Right renal cortex interstitium (tissue), 3 donors: ENCODE measurements around the gene OR4D1. TPM values are rescaled to one million over a fixed set of nuclear protein-coding genes. Genes with fewer than 3 reads are reported as not detected.

Source experiments
- DNase-seq, 3 donors: peaks; one replicate each; pipeline ENCODE4 v3.0.0-alpha.2; 2013; ENCODE audit warnings: low read depth in 3 of 3, low spot score in 2 of 3
- polyA plus RNA-seq, 3 donors: library from polyadenylated mRNA; unstranded; fragments of 120-200 nt; gene quantifications; one replicate each; pipeline ENCODE4 v1.2.1, GENCODE V29; 2013; ENCODE audit not compliant: insufficient read length in 3 of 3

OR4D1 gene
- polyA plus RNA-seq, 3 donors = not detected

GRCh38 chr17:58153046-58153445 lies 4.9 kb downstream of the OR4D1 start:
- no peak for DNase-seq

- no peak for DNase-seq
Measured at GRCh38 chr17:58153671-58154070, 5.5 kb downstream of the OR4D1 start.

- no peak for DNase-seq
Measured at GRCh38 chr17:58156839-58157803, 8.9 kb downstream of the OR4D1 start.

GRCh38 chr17:58158181-58158580 lies 10.0 kb downstream of the OR4D1 start:
- DNase-seq = no peak

GRCh38 chr17:58161566-58161965 lies 13.4 kb downstream of the OR4D1 start:
- no peak for DNase-seq

GRCh38 chr17:58165981-58166380 lies 17.8 kb downstream of the OR4D1 start:
- no peak for DNase-seq

- no peak for DNase-seq
Measured at GRCh38 chr17:58166682-58167081, 18.5 kb downstream of the OR4D1 start, which contains the start of gene OR4D2. Gene OR4D2, plus strand, starts transcription at chr17:58166982. Its CDS starts 2,674 bp downstream, at chr17:58169656.

GRCh38 chr17:58170622-58171021 lies 22.4 kb downstream of the OR4D1 start:
- no peak for DNase-seq

- DNase-seq = no peak
Measured at GRCh38 chr17:58172369-58173071, 24.3 kb downstream of the OR4D1 start.

GRCh38 chr17:58174871-58175270 lies 26.7 kb downstream of the OR4D1 start:
- DNase-seq = no peak

GRCh38 chr17:58176200-58176599 lies 28.0 kb downstream of the OR4D1 start:
- DNase-seq = no peak

GRCh38 chr17:58181796-58182195 lies 33.6 kb downstream of the OR4D1 start:
- DNase-seq = no peak

- DNase-seq = no peak
Measured at GRCh38 chr17:58183514-58183913, 35.3 kb downstream of the OR4D1 start.

- no peak for DNase-seq
Measured at GRCh38 chr17:58184308-58184985, 36.3 kb downstream of the OR4D1 start.

- DNase-seq = no peak
Measured at GRCh38 chr17:58184986-58185761, 37.0 kb downstream of the OR4D1 start.

GRCh38 chr17:58186591-58186990 lies 38.4 kb downstream of the OR4D1 start:
- DNase-seq = no peak

- no peak for DNase-seq
Measured at GRCh38 chr17:58187063-58187462, 38.9 kb downstream of the OR4D1 start.

GRCh38 chr17:58187675-58188074 lies 39.5 kb downstream of the OR4D1 start:
- no peak for DNase-seq

GRCh38 chr17:58189436-58190146 lies 41.4 kb downstream of the OR4D1 start:
- DNase-seq = no peak
